ENCODE data around the gene ZNF516.

DNA sequence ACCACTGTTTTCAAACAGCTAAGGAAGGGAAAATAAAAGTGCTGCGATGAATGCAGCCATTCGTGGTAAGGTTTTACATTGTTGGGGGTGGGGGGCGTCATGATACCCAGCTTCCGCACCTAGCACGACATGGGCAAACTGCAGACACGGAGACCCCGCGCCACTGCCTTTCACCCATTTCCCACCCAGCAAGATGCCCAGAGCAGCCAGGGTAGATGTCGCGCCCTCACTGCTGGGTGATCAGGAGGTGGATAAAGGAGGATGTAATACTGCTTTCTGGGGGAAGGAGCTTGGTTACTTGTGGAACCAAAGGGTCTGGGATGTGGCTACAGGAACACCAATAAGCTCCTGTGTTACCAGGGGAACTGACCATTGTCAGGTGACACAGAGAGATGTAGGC lies 138.4 kb downstream of the ZNF516 start:
- TF ChIP-seq POLR2A (IDR thresholded peaks at IDR 0.05) (no peak), POLR2AphosphoS5 (IDR thresholded peaks at IDR 0.05) (no peak), EP300 (IDR thresholded peaks at IDR 0.05) (no peak)
- TF ChIP-seq, protein P1, sequence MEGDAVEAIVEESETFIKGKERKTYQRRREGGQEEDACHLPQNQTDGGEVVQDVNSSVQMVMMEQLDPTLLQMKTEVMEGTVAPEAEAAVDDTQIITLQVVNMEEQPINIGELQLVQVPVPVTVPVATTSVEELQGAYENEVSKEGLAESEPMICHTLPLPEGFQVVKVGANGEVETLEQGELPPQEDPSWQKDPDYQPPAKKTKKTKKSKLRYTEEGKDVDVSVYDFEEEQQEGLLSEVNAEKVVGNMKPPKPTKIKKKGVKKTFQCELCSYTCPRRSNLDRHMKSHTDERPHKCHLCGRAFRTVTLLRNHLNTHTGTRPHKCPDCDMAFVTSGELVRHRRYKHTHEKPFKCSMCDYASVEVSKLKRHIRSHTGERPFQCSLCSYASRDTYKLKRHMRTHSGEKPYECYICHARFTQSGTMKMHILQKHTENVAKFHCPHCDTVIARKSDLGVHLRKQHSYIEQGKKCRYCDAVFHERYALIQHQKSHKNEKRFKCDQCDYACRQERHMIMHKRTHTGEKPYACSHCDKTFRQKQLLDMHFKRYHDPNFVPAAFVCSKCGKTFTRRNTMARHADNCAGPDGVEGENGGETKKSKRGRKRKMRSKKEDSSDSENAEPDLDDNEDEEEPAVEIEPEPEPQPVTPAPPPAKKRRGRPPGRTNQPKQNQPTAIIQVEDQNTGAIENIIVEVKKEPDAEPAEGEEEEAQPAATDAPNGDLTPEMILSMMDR (IDR thresholded peaks at IDR 0.05) = no peak
